GM23338 (cell line): ENCODE measurements around the gene CSTF2. TPM values are rescaled to one million over a fixed set of nuclear protein-coding genes. Genes with fewer than 3 reads are reported as not detected.

Experiments used
- ATAC-seq: fragments of 200-7000 bp; cut with Tn5 transposase; 3 replicates; pipeline ENCODE4 v1.9.1; 2020
- DNase-seq: peaks from one replicate; pipeline ENCODE4 v3.0.0-alpha.2; 2015; ENCODE audit warnings: low spot score
- H2AFZ ChIP-seq: fragments of 200-600 bp; sonication (generic); 2 replicates; pipeline ENCODE4 v1.8.0; 2016; ENCODE audit warnings: antibody characterized with exemption, mild to moderate bottlenecking, moderate library complexity
- H3F3A ChIP-seq: fragments of 200-600 bp; sonication (generic); replicated peaks from 2 replicates; pipeline ENCODE4 v1.8.0; 2017; ENCODE audit warnings: antibody characterized with exemption, mixed run types, low read depth
- H3K27ac ChIP-seq: fragments of 200-600 bp; sonication (generic); 2 replicates; pipeline ENCODE4 v1.6.1; 2016; ENCODE audit warnings: low read depth
- H3K27me3 ChIP-seq: fragments of 200-600 bp; sonication (generic); 2 replicates; pipeline ENCODE4 v1.8.0; 2016; ENCODE audit warnings: mild to moderate bottlenecking, mixed run types, moderate library complexity; ENCODE audit not compliant: insufficient read depth
- H3K36me3 ChIP-seq: fragments of 200-600 bp; sonication (generic); 2 replicates; pipeline ENCODE4 v1.8.0; 2016; ENCODE audit warnings: mild to moderate bottlenecking; ENCODE audit not compliant: insufficient read depth
- H3K4me1 ChIP-seq: fragments of 200-600 bp; sonication (generic); 2 replicates; pipeline ENCODE4 v1.8.0; 2016; ENCODE audit warnings: mild to moderate bottlenecking, moderate library complexity; ENCODE audit not compliant: insufficient read depth
- H3K4me2 ChIP-seq: fragments of 200-600 bp; sonication (generic); 2 replicates; pipeline ENCODE4 v1.7.1; 2017; ENCODE audit warnings: mixed run types
- H3K4me3 ChIP-seq: fragments of 200-600 bp; sonication (generic); 2 replicates; pipeline ENCODE4 v1.6.1; 2016; ENCODE audit warnings: mixed run types
- H3K79me2 ChIP-seq: fragments of 200-600 bp; sonication (generic); replicated peaks from 2 replicates; pipeline ENCODE4 v1.8.0; 2017; ENCODE audit warnings: mild to moderate bottlenecking; ENCODE audit not compliant: insufficient read depth
- H3K9me2 ChIP-seq: fragments of 200-600 bp; sonication (generic); 2 replicates; pipeline ENCODE4 v1.8.0; 2017; ENCODE audit not compliant: insufficient read depth
- H4K20me1 ChIP-seq: fragments of 200-600 bp; sonication (generic); replicated peaks from 2 replicates; pipeline ENCODE4 v1.8.0; 2017; ENCODE audit warnings: mild to moderate bottlenecking; ENCODE audit not compliant: insufficient read depth
- H3K27ac Mint-ChIP-seq: 2 replicates; pipeline ENCODE4 v1.8.0; 2020; ENCODE audit warnings: inconsistent platforms, mild to moderate bottlenecking, moderate library complexity, mixed read lengths
- H3K27me3 Mint-ChIP-seq: 3 replicates; pipeline ENCODE4 v1.8.0; 2022; ENCODE audit warnings: low read depth, mild to moderate bottlenecking, moderate library complexity, mixed read lengths, inconsistent platforms; ENCODE audit not compliant: insufficient read depth, poor library complexity
- H3K36me3 Mint-ChIP-seq: 3 replicates; pipeline ENCODE4 v1.8.0; 2021; ENCODE audit warnings: low read depth, mild to moderate bottlenecking, inconsistent platforms, moderate library complexity, mixed read lengths
- H3K4me1 Mint-ChIP-seq: 3 replicates; pipeline ENCODE4 v1.8.0; 2020; ENCODE audit warnings: mild to moderate bottlenecking, inconsistent platforms, mixed read lengths
- H3K4me3 Mint-ChIP-seq: 3 replicates; pipeline ENCODE4 v1.8.0; 2021; ENCODE audit warnings: moderate library complexity, mild to moderate bottlenecking, inconsistent platforms, mixed read lengths
- H3K9me3 Mint-ChIP-seq: 3 replicates; pipeline ENCODE4 v1.8.0; 2020; ENCODE audit warnings: moderate library complexity, mild to moderate bottlenecking, inconsistent platforms, mixed read lengths
- CREB1 ChIP-seq: fragments of 250-450 bp; sonication (Bioruptor Pico); IDR thresholded peaks from 2 replicates; pipeline ENCODE4 v1.5.0; 2020; ENCODE audit warnings: low read depth, mild to moderate bottlenecking, moderate library complexity
- EZH2 ChIP-seq: fragments of 200-600 bp; sonication (generic); IDR thresholded peaks from one replicate; pipeline ENCODE4 v1.8.0; 2017; ENCODE audit warnings: antibody characterized with exemption, mild to moderate bottlenecking, low read depth; ENCODE audit not compliant: unreplicated experiment
- EZH2phosphoT487 ChIP-seq: fragments of 200-600 bp; sonication (generic); IDR thresholded peaks from one replicate; pipeline ENCODE4 v1.8.1; 2018; ENCODE audit warnings: antibody characterized with exemption; ENCODE audit not compliant: unreplicated experiment
- JUNB ChIP-seq: IDR thresholded peaks from one replicate; pipeline ENCODE4 v1.6.1; 2016; ENCODE audit warnings: antibody characterized with exemption; ENCODE audit not compliant: unreplicated experiment
- NANOG ChIP-seq: IDR thresholded peaks from 2 replicates; pipeline ENCODE4 v1.6.1; 2016; ENCODE audit warnings: antibody characterized with exemption, borderline replicate concordance
- POLR2AphosphoS5 ChIP-seq: IDR thresholded peaks from 2 replicates; pipeline ENCODE4 v1.6.1; 2016; ENCODE audit warnings: antibody characterized with exemption, low read depth
- STAT1 ChIP-seq: IDR thresholded peaks from one replicate; pipeline ENCODE4 v1.6.1; 2016; ENCODE audit warnings: antibody characterized with exemption; ENCODE audit not compliant: unreplicated experiment
- ZNF114 ChIP-seq: fragments of 250-450 bp; sonication (Bioruptor Pico); IDR thresholded peaks from 2 replicates; pipeline ENCODE4 v1.5.0; 2020; ENCODE audit warnings: mild to moderate bottlenecking, moderate library complexity
- ZNF331 ChIP-seq: fragments of 250-450 bp; sonication (Bioruptor Pico); IDR thresholded peaks from 2 replicates; pipeline ENCODE4 v1.5.0; 2020; ENCODE audit warnings: low read depth, mild to moderate bottlenecking, moderate library complexity
- polyA plus RNA-seq: library from polyadenylated mRNA; unstranded; fragments of >200 nt; fragmentation: Nextera tagmentation; extraction: Ambion mirVana; gene quantifications from 2 replicates; pipeline ENCODE4 v1.2.1, GENCODE V29; 2016
- total RNA-seq: library from RNA; depleted of rRNA; stranded (reverse); fragments of >200 nt; shearing (Covaris generic); gene quantifications from 2 replicates; pipeline ENCODE4 v1.2.3, GENCODE V29; 2014
- TF ChIP-seq, protein P1 (sequence below): IDR thresholded peaks from one replicate; pipeline ENCODE4 v1.6.1; 2018; ENCODE audit warnings: antibody characterized with exemption; ENCODE audit not compliant: unreplicated experiment
- TF ChIP-seq, protein P2 (sequence below), 2 experiments: fragments of 200-600 bp in 1 of 2; sonication (generic) in 1 of 2; conservative IDR thresholded peaks; 2 replicates each; pipeline versions ENCODE4 v1.5.1 to v1.6.1; 2016 to 2017; ENCODE audit warnings: antibody characterized with exemption in 2 of 2, low read depth in 2 of 2, mild to moderate bottlenecking in 2 of 2, moderate library complexity in 1 of 2
- TF ChIP-seq, protein P3 (sequence below): fragments of 250-450 bp; sonication (Bioruptor Pico); IDR thresholded peaks from 2 replicates; pipeline ENCODE4 v1.5.0; 2020; ENCODE audit warnings: mild to moderate bottlenecking, moderate library complexity
- TF ChIP-seq, protein P4 (sequence below): IDR thresholded peaks from 2 replicates; pipeline ENCODE4 v1.6.1; 2016; ENCODE audit warnings: antibody characterized with exemption

Gene CSTF2
- total and polyA plus RNA-seq, 2 experiments from 2014 or later: 24.4 to 30.1 TPM

DNA sequence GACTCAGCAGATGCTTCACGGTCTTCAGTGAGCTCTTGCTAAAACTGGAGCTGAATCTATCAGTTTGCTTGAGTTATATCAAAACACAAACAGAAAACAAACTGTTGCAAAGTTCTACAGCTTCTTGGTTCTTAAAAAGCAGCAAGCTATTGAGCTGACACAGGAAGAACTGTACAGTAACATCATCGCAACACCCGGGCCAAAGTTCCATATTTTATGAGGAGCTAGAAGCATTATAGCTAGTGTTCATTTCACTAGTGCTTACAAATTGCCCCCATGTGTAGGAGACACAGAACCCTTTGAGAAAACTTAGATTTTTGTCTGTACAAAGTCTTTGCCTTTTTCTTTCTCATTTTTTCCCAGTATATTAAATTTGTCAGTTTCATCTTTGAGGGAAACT, 17.3 kb upstream of the CSTF2 start:
- Mint-ChIP-seq H3K27ac (no peak overlapping the region), H3K4me1 (peaks cover 9% of the 10 kb centered on the region; the same call in 2 of the 3 replicates), H3K9me3 (no peaks in the 10 kb centered on the region), H3K36me3 (no peaks in the 10 kb centered on the region), H3K4me3 (no peak overlapping the region), H3K27me3 (no peaks in the 10 kb centered on the region)
- Histone ChIP-seq H4K20me1 (no peaks in the 10 kb centered on the region), H3K27ac (no peak overlapping the region), H3K4me2 (no peak overlapping the region), H3K9me2 (no peaks in the 10 kb centered on the region), H3K27me3 (no peaks in the 10 kb centered on the region), H3F3A (no peaks in the 10 kb centered on the region), H3K4me3 (no peak overlapping the region), H3K4me1 (no peaks in the 10 kb centered on the region), H2AFZ (no peak overlapping the region), H3K36me3 (no peaks in the 10 kb centered on the region), H3K79me2 (no peaks in the 10 kb centered on the region)
- DNase-seq (no peak), ATAC-seq (no peak)
- TF ChIP-seq EZH2phosphoT487 (no peak), ZNF331 (CRISPR knock-in tag) (no peak), STAT1 (no peak), CREB1 (CRISPR knock-in tag) (no peak), ZNF114 (CRISPR knock-in tag) (no peak), EZH2 (no peak), POLR2AphosphoS5 (no peak), NANOG (no peak), JUNB (no peak)
- TF ChIP-seq, protein P1, sequence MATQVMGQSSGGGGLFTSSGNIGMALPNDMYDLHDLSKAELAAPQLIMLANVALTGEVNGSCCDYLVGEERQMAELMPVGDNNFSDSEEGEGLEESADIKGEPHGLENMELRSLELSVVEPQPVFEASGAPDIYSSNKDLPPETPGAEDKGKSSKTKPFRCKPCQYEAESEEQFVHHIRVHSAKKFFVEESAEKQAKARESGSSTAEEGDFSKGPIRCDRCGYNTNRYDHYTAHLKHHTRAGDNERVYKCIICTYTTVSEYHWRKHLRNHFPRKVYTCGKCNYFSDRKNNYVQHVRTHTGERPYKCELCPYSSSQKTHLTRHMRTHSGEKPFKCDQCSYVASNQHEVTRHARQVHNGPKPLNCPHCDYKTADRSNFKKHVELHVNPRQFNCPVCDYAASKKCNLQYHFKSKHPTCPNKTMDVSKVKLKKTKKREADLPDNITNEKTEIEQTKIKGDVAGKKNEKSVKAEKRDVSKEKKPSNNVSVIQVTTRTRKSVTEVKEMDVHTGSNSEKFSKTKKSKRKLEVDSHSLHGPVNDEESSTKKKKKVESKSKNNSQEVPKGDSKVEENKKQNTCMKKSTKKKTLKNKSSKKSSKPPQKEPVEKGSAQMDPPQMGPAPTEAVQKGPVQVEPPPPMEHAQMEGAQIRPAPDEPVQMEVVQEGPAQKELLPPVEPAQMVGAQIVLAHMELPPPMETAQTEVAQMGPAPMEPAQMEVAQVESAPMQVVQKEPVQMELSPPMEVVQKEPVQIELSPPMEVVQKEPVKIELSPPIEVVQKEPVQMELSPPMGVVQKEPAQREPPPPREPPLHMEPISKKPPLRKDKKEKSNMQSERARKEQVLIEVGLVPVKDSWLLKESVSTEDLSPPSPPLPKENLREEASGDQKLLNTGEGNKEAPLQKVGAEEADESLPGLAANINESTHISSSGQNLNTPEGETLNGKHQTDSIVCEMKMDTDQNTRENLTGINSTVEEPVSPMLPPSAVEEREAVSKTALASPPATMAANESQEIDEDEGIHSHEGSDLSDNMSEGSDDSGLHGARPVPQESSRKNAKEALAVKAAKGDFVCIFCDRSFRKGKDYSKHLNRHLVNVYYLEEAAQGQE: no peak
- TF ChIP-seq, protein P2, sequence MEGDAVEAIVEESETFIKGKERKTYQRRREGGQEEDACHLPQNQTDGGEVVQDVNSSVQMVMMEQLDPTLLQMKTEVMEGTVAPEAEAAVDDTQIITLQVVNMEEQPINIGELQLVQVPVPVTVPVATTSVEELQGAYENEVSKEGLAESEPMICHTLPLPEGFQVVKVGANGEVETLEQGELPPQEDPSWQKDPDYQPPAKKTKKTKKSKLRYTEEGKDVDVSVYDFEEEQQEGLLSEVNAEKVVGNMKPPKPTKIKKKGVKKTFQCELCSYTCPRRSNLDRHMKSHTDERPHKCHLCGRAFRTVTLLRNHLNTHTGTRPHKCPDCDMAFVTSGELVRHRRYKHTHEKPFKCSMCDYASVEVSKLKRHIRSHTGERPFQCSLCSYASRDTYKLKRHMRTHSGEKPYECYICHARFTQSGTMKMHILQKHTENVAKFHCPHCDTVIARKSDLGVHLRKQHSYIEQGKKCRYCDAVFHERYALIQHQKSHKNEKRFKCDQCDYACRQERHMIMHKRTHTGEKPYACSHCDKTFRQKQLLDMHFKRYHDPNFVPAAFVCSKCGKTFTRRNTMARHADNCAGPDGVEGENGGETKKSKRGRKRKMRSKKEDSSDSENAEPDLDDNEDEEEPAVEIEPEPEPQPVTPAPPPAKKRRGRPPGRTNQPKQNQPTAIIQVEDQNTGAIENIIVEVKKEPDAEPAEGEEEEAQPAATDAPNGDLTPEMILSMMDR (conservative IDR thresholded peaks at IDR 0.05; ENCODE audit: low read depth in 2 of 2): no peak
- TF ChIP-seq, protein P3, sequence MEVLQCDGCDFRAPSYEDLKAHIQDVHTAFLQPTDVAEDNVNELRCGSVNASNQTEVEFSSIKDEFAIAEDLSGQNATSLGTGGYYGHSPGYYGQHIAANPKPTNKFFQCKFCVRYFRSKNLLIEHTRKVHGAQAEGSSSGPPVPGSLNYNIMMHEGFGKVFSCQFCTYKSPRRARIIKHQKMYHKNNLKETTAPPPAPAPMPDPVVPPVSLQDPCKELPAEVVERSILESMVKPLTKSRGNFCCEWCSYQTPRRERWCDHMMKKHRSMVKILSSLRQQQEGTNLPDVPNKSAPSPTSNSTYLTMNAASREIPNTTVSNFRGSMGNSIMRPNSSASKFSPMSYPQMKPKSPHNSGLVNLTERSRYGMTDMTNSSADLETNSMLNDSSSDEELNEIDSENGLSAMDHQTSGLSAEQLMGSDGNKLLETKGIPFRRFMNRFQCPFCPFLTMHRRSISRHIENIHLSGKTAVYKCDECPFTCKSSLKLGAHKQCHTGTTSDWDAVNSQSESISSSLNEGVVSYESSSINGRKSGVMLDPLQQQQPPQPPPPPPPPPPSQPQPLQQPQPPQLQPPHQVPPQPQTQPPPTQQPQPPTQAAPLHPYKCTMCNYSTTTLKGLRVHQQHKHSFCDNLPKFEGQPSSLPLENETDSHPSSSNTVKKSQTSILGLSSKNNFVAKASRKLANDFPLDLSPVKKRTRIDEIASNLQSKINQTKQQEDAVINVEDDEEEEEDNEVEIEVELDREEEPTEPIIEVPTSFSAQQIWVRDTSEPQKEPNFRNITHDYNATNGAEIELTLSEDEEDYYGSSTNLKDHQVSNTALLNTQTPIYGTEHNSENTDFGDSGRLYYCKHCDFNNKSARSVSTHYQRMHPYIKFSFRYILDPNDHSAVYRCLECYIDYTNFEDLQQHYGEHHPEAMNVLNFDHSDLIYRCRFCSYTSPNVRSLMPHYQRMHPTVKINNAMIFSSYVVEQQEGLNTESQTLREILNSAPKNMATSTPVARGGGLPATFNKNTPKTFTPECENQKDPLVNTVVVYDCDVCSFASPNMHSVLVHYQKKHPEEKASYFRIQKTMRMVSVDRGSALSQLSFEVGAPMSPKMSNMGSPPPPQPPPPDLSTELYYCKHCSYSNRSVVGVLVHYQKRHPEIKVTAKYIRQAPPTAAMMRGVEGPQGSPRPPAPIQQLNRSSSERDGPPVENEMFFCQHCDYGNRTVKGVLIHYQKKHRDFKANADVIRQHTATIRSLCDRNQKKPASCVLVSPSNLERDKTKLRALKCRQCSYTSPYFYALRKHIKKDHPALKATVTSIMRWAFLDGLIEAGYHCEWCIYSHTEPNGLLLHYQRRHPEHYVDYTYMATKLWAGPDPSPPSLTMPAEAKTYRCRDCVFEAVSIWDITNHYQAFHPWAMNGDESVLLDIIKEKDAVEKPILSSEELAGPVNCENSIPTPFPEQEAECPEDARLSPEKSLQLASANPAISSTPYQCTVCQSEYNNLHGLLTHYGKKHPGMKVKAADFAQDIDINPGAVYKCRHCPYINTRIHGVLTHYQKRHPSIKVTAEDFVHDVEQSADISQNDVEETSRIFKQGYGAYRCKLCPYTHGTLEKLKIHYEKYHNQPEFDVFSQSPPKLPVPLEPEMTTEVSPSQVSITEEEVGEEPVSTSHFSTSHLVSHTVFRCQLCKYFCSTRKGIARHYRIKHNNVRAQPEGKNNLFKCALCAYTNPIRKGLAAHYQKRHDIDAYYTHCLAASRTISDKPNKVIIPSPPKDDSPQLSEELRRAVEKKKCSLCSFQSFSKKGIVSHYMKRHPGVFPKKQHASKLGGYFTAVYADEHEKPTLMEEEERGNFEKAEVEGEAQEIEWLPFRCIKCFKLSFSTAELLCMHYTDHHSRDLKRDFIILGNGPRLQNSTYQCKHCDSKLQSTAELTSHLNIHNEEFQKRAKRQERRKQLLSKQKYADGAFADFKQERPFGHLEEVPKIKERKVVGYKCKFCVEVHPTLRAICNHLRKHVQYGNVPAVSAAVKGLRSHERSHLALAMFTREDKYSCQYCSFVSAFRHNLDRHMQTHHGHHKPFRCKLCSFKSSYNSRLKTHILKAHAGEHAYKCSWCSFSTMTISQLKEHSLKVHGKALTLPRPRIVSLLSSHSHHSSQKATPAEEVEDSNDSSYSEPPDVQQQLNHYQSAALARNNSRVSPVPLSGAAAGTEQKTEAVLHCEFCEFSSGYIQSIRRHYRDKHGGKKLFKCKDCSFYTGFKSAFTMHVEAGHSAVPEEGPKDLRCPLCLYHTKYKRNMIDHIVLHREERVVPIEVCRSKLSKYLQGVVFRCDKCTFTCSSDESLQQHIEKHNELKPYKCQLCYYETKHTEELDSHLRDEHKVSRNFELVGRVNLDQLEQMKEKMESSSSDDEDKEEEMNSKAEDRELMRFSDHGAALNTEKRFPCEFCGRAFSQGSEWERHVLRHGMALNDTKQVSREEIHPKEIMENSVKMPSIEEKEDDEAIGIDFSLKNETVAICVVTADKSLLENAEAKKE (CRISPR knock-in tag): no peak
- TF ChIP-seq, protein P4, sequence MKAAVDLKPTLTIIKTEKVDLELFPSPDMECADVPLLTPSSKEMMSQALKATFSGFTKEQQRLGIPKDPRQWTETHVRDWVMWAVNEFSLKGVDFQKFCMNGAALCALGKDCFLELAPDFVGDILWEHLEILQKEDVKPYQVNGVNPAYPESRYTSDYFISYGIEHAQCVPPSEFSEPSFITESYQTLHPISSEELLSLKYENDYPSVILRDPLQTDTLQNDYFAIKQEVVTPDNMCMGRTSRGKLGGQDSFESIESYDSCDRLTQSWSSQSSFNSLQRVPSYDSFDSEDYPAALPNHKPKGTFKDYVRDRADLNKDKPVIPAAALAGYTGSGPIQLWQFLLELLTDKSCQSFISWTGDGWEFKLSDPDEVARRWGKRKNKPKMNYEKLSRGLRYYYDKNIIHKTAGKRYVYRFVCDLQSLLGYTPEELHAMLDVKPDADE: no peak
